Measurements from ENCODE around the gene SSNA1. TPM values are rescaled to one million over a fixed set of nuclear protein-coding genes. Genes with fewer than 3 reads are reported as not detected.
"Not testable (repeated sequence)": the region's sequence is repeated elsewhere in the genome, so short reads cannot be mapped to it uniquely, and the experiment has no call there.

Gene SSNA1
- total RNA-seq, 2 donors from 2014 or later = 39.4 to 48.3 TPM

GRCh38 chr9:137231372-137232039, 43.0 kb downstream of the SSNA1 start:
- Mint-ChIP-seq H3K4me3 (no peak overlapping the region), H3K4me1 (peaks cover 4% of the 10 kb centered on the region), H3K27me3 (peaks cover 15% of the 10 kb centered on the region), H3K36me3 (ENCODE audit: low read depth) (peaks cover 2% of the 10 kb centered on the region), H3K27ac (no peak overlapping the region)
- no peak for ATAC-seq
- no peaks in the 10 kb centered on the region for H3K9me3 ChIP-seq (ENCODE audit: control insufficient read depth, low read length, poor library complexity, severe bottlenecking)
- DNase-seq = no peak

- no peaks in the 10 kb centered on the region for H3K9me3 ChIP-seq (ENCODE audit: control insufficient read depth, low read length, poor library complexity, severe bottlenecking)
- Mint-ChIP-seq H3K27me3 (peaks cover 15% of the 10 kb centered on the region), H3K4me1 (peaks cover 4% of the 10 kb centered on the region), H3K36me3 (ENCODE audit: low read depth) (peaks cover 2% of the 10 kb centered on the region), H3K27ac (no peak overlapping the region), H3K4me3 (no peak overlapping the region)
- no peak for DNase-seq
- ATAC-seq = no peak
Observed at GRCh38 chr9:137232101-137232500, 43.6 kb downstream of the SSNA1 start.

- H3K27ac Mint-ChIP-seq = no peak overlapping the region
- peaks cover 12% of the 10 kb centered on the region for H3K27me3 Mint-ChIP-seq
- peaks cover 2% of the 10 kb centered on the region for H3K36me3 Mint-ChIP-seq (ENCODE audit: low read depth)
- no peak for ATAC-seq
- H3K9me3 ChIP-seq (ENCODE audit: control insufficient read depth, low read length, poor library complexity, severe bottlenecking) = no peaks in the 10 kb centered on the region
- H3K4me3 Mint-ChIP-seq = no peak overlapping the region
- H3K4me1 Mint-ChIP-seq = peaks cover 5% of the 10 kb centered on the region
- DNase-seq = no peak
Observed at GRCh38 chr9:137232510-137232909, 44.0 kb downstream of the SSNA1 start.

GRCh38 chr9:137233143-137233980, 44.9 kb downstream of the SSNA1 start:
- peaks cover 5% of the 10 kb centered on the region for H3K4me1 Mint-ChIP-seq
- no peaks in the 10 kb centered on the region for H3K9me3 ChIP-seq (ENCODE audit: control insufficient read depth, low read length, poor library complexity, severe bottlenecking)
- DNase-seq = no peak
- ATAC-seq = no peak
- H3K4me3 Mint-ChIP-seq = no peak overlapping the region
- H3K36me3 Mint-ChIP-seq (ENCODE audit: low read depth) = no peaks in the 10 kb centered on the region
- peaks cover 8% of the 10 kb centered on the region for H3K27me3 Mint-ChIP-seq
- H3K27ac Mint-ChIP-seq = no peak overlapping the region

GRCh38 chr9:137234055-137234697, 45.7 kb downstream of the SSNA1 start:
- ATAC-seq = no peak
- Mint-ChIP-seq H3K27me3 (peaks cover 8% of the 10 kb centered on the region), H3K36me3 (ENCODE audit: low read depth) (no peaks in the 10 kb centered on the region), H3K27ac (no peak overlapping the region), H3K4me3 (no peak overlapping the region), H3K4me1 (peaks cover 7% of the 10 kb centered on the region)
- no peaks in the 10 kb centered on the region for H3K9me3 ChIP-seq (ENCODE audit: control insufficient read depth, low read length, poor library complexity, severe bottlenecking)
- no peak for DNase-seq

GRCh38 chr9:137234758-137235423, 46.4 kb downstream of the SSNA1 start:
- Mint-ChIP-seq H3K36me3 (ENCODE audit: low read depth) (no peaks in the 10 kb centered on the region), H3K4me3 (no peak overlapping the region), H3K27ac (no peak overlapping the region), H3K4me1 (peaks cover 7% of the 10 kb centered on the region), H3K27me3 (peaks cover 8% of the 10 kb centered on the region)
- ATAC-seq (no peak), DNase-seq (no peak)
- no peaks in the 10 kb centered on the region for H3K9me3 ChIP-seq (ENCODE audit: control insufficient read depth, low read length, poor library complexity, severe bottlenecking)

- H3K9me3 ChIP-seq (ENCODE audit: control insufficient read depth, low read length, poor library complexity, severe bottlenecking) = no peaks in the 10 kb centered on the region
- Mint-ChIP-seq H3K27me3 (peaks cover 8% of the 10 kb centered on the region), H3K36me3 (ENCODE audit: low read depth) (no peaks in the 10 kb centered on the region), H3K4me1 (peaks cover 7% of the 10 kb centered on the region), H3K4me3 (no peak overlapping the region), H3K27ac (no peak overlapping the region)
- no peak for DNase-seq
- ATAC-seq = no peak
Observed at GRCh38 chr9:137235424-137236237, 47.2 kb downstream of the SSNA1 start.

- H3K4me1 Mint-ChIP-seq = peaks cover 10% of the 10 kb centered on the region
- peaks cover 8% of the 10 kb centered on the region for H3K27me3 Mint-ChIP-seq
Observed at GRCh38 chr9:137236238-137236935, 47.9 kb downstream of the SSNA1 start.

GRCh38 chr9:137236936-137237421, 48.5 kb downstream of the SSNA1 start:
- no peaks in the 10 kb centered on the region for H3K9me3 ChIP-seq (ENCODE audit: control insufficient read depth, low read length, poor library complexity, severe bottlenecking)
- no peaks in the 10 kb centered on the region for H3K36me3 Mint-ChIP-seq (ENCODE audit: low read depth)
- peaks cover 8% of the 10 kb centered on the region for H3K27me3 Mint-ChIP-seq
- DNase-seq = no peak
- no peak overlapping the region for H3K4me3 Mint-ChIP-seq
- H3K4me1 Mint-ChIP-seq = peaks cover 10% of the 10 kb centered on the region
- no peak overlapping the region for H3K27ac Mint-ChIP-seq
- ATAC-seq = no peak

More at GRCh38 chr9:137236238-137236935, 47.9 kb downstream of the SSNA1 start:
- Mint-ChIP-seq H3K27ac (no peak overlapping the region), H3K4me3 (no peak overlapping the region), H3K36me3 (ENCODE audit: low read depth) (no peaks in the 10 kb centered on the region)
- peak; percentile 42 for ATAC-seq
- no peaks in the 10 kb centered on the region for H3K9me3 ChIP-seq (ENCODE audit: control insufficient read depth, low read length, poor library complexity, severe bottlenecking)
- DNase-seq = peak; percentile 84 to 89 (median 87)

GRCh38 chr9:137237759-137238726, 49.6 kb downstream of the SSNA1 start:
- Mint-ChIP-seq H3K36me3 (ENCODE audit: low read depth) (no peaks in the 10 kb centered on the region), H3K4me1 (peaks cover 16% of the 10 kb centered on the region), H3K4me3 (peak overlapping the region; percentile 36), H3K27ac (no peak overlapping the region), H3K27me3 (peaks cover 8% of the 10 kb centered on the region)
- DNase-seq (no peak), ATAC-seq (no peak)
- no peaks in the 10 kb centered on the region for H3K9me3 ChIP-seq (ENCODE audit: control insufficient read depth, low read length, poor library complexity, severe bottlenecking)

- not testable (repeated sequence) for H3K9me3 ChIP-seq (ENCODE audit: control insufficient read depth, low read length, poor library complexity, severe bottlenecking); ATAC-seq; H3K27me3 Mint-ChIP-seq; H3K36me3 Mint-ChIP-seq (ENCODE audit: low read depth); DNase-seq
- peaks cover 19% of the 10 kb centered on the region for H3K4me1 Mint-ChIP-seq
- peak overlapping the region; percentile 89 for H3K27ac Mint-ChIP-seq
- H3K4me3 Mint-ChIP-seq = peak overlapping the region; percentile 97
Observed at GRCh38 chr9:137239541-137240200, 51.2 kb downstream of the SSNA1 start.

Measured in T-helper 17 cell (primary cell).